Heart left ventricle (tissue), 13 donors: ENCODE data around the gene SORCS2.

Experiments used
- CTCF ChIP-seq, 12 donors: fragments of 200-600 bp; sonication (generic) in 4 of 12; IDR thresholded peaks; one replicate each; pipeline versions ENCODE4 v1.5.0 to v1.8.0; 2018 to 2022; ENCODE audit warnings: antibody characterized with exemption in 12 of 12, mild to moderate bottlenecking in 5 of 12
- POLR2A ChIP-seq, 2 donors: fragments of 450-650 bp; IDR thresholded peaks; one replicate each; pipeline ENCODE4 v1.6.1; 2017; ENCODE audit warnings: antibody characterized with exemption in 2 of 2, mild to moderate bottlenecking in 2 of 2, moderate library complexity in 2 of 2
- donor health status: ischemic (EF 13 %, LVEDD 7.1; RV severe dilation, severe dysfunction).
- donor health status: DM: no; HTN: yes; CAD: no.
- donor health status: DM: no; HTN: no; CAD: no.
- donor health status: ischemic (EF 25% LVEDD 6.9; RV normal size, moderate dysfunction).
- donor health status: ischemic (EF 25% LVEDD 5.7; RV mildly dilated, moderate dysfunction).
- donor health status: ischemic (EF 35%, LVEDD 5.7; RV mildly dilated, moderate dysfunction).
- donor health status: nonischemic (EF 11% LVEDD 7.7; RV severe dilation, severe dysfunction).
- donor health status: DM: yes; HTN: yes; CAD: no.
- donor health status: PGD.
- donor health status: ischemic (EF 29% LVEDD 5.4; RV normal size, mild dysfunction).
- donor health status: nonischemic (EF 23%, LVEDD 6.1; RV moderate dilation, normal function).

GRCh38 chr4:7657545-7658297 lies 465.4 kb downstream of the SORCS2 start:
- no peak for TF ChIP-seq CTCF (IDR thresholded peaks at IDR 0.05)
- no peak for TF ChIP-seq POLR2A (IDR thresholded peaks at IDR 0.05)
